IPS DF 6.9 (cell line): ENCODE data around the gene KRT6A.

Source experiments
- DNase-seq: peaks from one replicate; pipeline ENCODE4 v3.0.0-alpha.2; 2013; ENCODE audit warnings: low read depth, low spot score
- H3K27ac ChIP-seq: one replicate; pipeline ENCODE4 v1.5.1; 2013; ENCODE audit warnings: low read length, control low read depth
- H3K27me3 ChIP-seq: 2 replicates; pipeline ENCODE4 v1.6.1; 2013; ENCODE audit warnings: mild to moderate bottlenecking, low read length; ENCODE audit not compliant: control insufficient read depth, insufficient read depth
- H3K36me3 ChIP-seq: 2 replicates; pipeline ENCODE4 v1.6.1; 2013; ENCODE audit warnings: low read length; ENCODE audit not compliant: control insufficient read depth, insufficient read depth
- H3K4me1 ChIP-seq: 2 replicates; pipeline ENCODE4 v1.6.1; 2013; ENCODE audit warnings: low read length; ENCODE audit not compliant: control insufficient read depth, insufficient read depth
- H3K4me3 ChIP-seq: 2 replicates; pipeline ENCODE4 v1.5.1; 2013; ENCODE audit warnings: mild to moderate bottlenecking, low read length
- H3K9me3 ChIP-seq: 2 replicates; pipeline ENCODE4 v1.6.1; 2013; ENCODE audit warnings: low read length, inconsistent platforms; ENCODE audit not compliant: control insufficient read depth, insufficient read depth
- WGBS: extraction: QIAGEN DNeasy Blood & Tissue Kit; methylation state at CpG from one replicate; pipeline ENCODE4 v1.1.7; 2013; ENCODE audit warnings: mixed read lengths, missing lambda C conversion rate; ENCODE audit not compliant: insufficient read length, insufficient coverage; 5-methylcytosine and 5-hydroxymethylcytosine counted together

Gene KRT6A

GRCh38 chr12:52443966-52444365, 49.1 kb downstream of the KRT6A start:
- H3K36me3 ChIP-seq = no peaks in the 10 kb centered on the region
- no peaks in the 10 kb centered on the region for H3K9me3 ChIP-seq
- WGBS = no CpG with 5 or more reads among the region's 3 CpGs
- no peak for DNase-seq
- H3K4me3 ChIP-seq = no peak overlapping the region
- H3K4me1 ChIP-seq = peaks cover 3% of the 10 kb centered on the region
- no peaks in the 10 kb centered on the region for H3K27me3 ChIP-seq
- no peak overlapping the region for H3K27ac ChIP-seq

- Histone ChIP-seq H3K27me3 (no peaks in the 10 kb centered on the region), H3K4me3 (no peak overlapping the region), H3K4me1 (peaks cover 3% of the 10 kb centered on the region), H3K36me3 (no peaks in the 10 kb centered on the region), H3K27ac (no peak overlapping the region), H3K9me3 (no peaks in the 10 kb centered on the region)
- no CpG with 5 or more reads among the region's 6 CpGs for WGBS
- peak; percentile 11 for DNase-seq
These were observed 50.4 kb downstream of the KRT6A start for GRCh38 chr12:52442600-52443061.

GRCh38 chr12:52441320-52441911, 51.6 kb downstream of the KRT6A start:
- H3K27me3 ChIP-seq = no peaks in the 10 kb centered on the region
- H3K27ac ChIP-seq = no peak overlapping the region
- H3K4me1 ChIP-seq = peaks cover 3% of the 10 kb centered on the region
- no peak for DNase-seq
- no CpG with 5 or more reads among the region's 9 CpGs for WGBS
- no peaks in the 10 kb centered on the region for H3K36me3 ChIP-seq
- no peaks in the 10 kb centered on the region for H3K9me3 ChIP-seq
- no peak overlapping the region for H3K4me3 ChIP-seq

- H3K9me3 ChIP-seq = no peaks in the 10 kb centered on the region
- DNase-seq = no peak
- WGBS = no CpG with 5 or more reads among the region's 5 CpGs
- H3K27ac ChIP-seq = no peak overlapping the region
- H3K4me3 ChIP-seq = no peak overlapping the region
- peaks cover 3% of the 10 kb centered on the region for H3K4me1 ChIP-seq
- H3K27me3 ChIP-seq = no peaks in the 10 kb centered on the region
- no peaks in the 10 kb centered on the region for H3K36me3 ChIP-seq
These were observed 52.2 kb downstream of the KRT6A start for GRCh38 chr12:52440821-52441319.

- Histone ChIP-seq H3K9me3 (no peaks in the 10 kb centered on the region), H3K36me3 (no peaks in the 10 kb centered on the region), H3K27me3 (no peaks in the 10 kb centered on the region), H3K4me1 (peaks cover 3% of the 10 kb centered on the region), H3K27ac (no peak overlapping the region), H3K4me3 (no peak overlapping the region)
- DNase-seq = no peak
- WGBS = no CpG with 5 or more reads among the region's 2 CpGs
These were observed 53.2 kb downstream of the KRT6A start for GRCh38 chr12:52439845-52440244.

- no peak for DNase-seq
- H3K27me3 ChIP-seq = no peaks in the 10 kb centered on the region
- peaks cover 3% of the 10 kb centered on the region for H3K4me1 ChIP-seq
- H3K4me3 ChIP-seq = no peak overlapping the region
- no CpG with 5 or more reads among the region's 8 CpGs for WGBS
- no peaks in the 10 kb centered on the region for H3K9me3 ChIP-seq
- no peak overlapping the region for H3K27ac ChIP-seq
- H3K36me3 ChIP-seq = no peaks in the 10 kb centered on the region
These were observed 53.6 kb downstream of the KRT6A start for GRCh38 chr12:52439420-52439819.

GRCh38 chr12:52438305-52439301, 54.5 kb downstream of the KRT6A start:
- no peak overlapping the region for H3K4me3 ChIP-seq
- H3K4me1 ChIP-seq = peaks cover 4% of the 10 kb centered on the region
- WGBS = no CpG with 5 or more reads among the region's 8 CpGs
- no peaks in the 10 kb centered on the region for H3K27me3 ChIP-seq
- H3K27ac ChIP-seq = no peak overlapping the region
- H3K9me3 ChIP-seq = no peaks in the 10 kb centered on the region
- H3K36me3 ChIP-seq = no peaks in the 10 kb centered on the region
- DNase-seq = no peak

- Histone ChIP-seq H3K9me3 (no peaks in the 10 kb centered on the region), H3K27ac (no peak overlapping the region), H3K4me1 (peaks cover 3% of the 10 kb centered on the region; the same call in 1 of the 2 replicates), H3K36me3 (no peaks in the 10 kb centered on the region), H3K4me3 (no peak overlapping the region), H3K27me3 (no peaks in the 10 kb centered on the region)
- no CpG with 5 or more reads among the region's 9 CpGs for WGBS
- no peak for DNase-seq
These were observed 55.5 kb downstream of the KRT6A start for GRCh38 chr12:52437508-52437907.
